ENCODE results near the gene BANF2.
"Not testable (repeated sequence)": the region's sequence is repeated elsewhere in the genome, so short reads cannot be mapped to it uniquely, and the experiment has no call there.

The BANF2 gene

DNA sequence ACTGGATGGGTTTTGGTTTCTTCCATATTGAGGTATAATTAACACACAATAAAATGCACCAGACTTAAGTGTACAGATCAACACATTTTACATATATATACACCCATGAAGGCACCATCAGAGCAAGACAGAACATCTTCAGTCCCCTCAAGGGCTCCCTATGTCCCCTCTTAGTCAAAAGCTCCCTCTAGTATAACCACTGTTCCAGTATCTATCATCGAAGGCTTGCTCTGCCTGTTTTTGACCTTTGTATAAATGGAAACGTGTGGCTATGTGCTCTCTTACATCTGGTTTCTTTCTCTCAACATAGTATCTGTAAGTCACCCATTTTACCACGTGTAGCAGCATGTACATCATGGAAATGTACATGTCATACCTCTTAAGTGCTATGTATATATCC lies 66.5 kb downstream of the BANF2 start:
- DNase-seq (ENCODE audit: low read depth): no peak

DNA sequence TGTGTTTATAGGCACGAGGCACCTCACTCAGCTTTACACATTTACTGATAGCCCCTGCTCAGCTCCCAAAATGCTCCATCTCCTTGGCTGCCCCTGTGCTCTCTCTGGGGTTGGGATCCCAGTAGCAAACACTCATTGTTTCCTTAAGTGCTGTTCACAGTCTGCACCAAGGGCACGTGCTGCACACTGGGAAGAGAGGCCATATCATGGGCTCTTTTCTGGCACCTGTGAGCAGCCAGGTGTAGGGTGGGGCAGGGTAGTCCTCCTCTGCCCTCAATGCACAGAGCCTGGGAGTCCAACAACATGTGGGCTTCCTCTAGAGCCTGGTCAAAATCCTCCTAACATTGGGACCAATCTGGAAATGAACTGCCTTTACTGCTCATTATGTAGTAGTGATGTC lies 67.9 kb downstream of the BANF2 start:
- DNase-seq (ENCODE audit: low read depth): no peak

DNA sequence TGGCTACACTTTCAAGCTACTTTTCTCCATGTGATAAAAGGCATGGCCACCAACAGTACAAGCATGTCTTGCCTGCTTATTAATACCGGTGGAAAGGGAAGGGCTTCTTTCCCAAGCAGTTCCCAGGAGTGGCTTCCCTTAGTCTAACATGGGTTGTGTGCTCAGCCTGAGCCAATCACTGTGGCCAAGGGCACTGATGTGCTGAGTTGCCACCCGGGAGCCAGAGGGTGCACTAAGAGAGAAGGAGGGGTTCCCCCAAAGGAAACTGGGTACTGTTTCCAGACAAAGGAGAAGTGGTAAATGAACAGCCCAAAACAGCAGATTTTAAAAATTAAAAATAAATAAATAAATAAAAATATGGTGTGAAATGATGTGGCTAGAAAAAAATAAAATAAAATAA lies 68.5 kb downstream of the BANF2 start:
- no peak for DNase-seq (ENCODE audit: low read depth)

DNA sequence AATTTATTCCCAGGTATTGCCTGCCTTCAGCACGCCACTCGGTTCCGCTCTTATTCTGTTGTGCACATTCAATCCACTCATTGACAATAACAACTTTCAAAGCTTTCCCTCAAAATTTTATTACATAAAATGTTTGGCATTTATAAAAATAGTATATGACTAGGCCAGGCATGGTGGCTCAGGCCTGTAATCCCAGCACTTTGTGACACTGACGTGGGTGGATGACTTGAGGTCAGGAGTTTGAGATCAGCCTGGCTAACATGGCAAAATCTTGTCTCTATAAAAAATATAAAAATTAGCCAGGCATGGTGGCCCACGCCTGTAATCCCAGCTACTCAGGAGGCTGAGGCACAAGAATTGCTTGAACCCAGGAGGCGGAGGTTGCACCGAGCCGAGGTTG lies 70.0 kb downstream of the BANF2 start:
- DNase-seq (ENCODE audit: low read depth): not testable (repeated sequence)

DNA sequence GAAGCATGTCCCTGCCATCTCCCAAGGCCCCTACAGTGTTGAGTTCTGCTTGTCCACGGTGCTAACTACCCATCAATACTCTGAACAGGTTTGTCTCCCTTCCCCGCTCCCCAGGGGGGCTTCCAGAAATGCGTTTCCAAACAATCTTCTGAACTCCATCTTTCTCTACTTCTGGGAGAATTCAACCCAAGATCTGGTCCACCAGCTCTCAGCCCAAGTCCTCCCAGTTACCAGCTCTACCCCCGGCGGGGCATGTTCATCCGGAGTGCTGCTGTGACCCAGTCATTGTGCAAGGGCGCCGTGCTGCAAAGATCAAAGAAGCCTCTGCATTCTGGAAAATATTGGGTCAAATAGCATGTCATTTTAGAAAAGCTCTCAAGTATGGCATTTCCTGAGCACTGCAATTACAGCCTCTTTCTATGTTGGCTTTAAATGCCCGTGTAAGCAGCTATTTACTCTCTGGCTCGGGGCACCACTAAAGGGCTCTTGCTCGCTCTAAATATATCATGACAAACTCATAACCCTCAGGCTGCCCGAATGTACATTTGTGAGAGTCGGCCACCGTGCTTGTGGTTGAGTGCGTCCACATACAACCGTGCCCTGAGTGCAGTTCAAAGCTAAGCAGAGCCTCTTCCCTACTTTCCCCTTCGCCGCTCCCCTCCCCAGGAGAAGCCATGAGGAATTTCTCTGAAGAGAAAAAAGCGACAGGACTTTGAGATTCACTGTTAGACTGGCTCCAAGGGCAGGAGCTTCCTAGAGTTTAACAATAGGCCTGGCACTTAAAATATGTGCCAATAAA lies 71.6 kb downstream of the BANF2 start:
- DNase-seq (ENCODE audit: low read depth): no peak

DNA sequence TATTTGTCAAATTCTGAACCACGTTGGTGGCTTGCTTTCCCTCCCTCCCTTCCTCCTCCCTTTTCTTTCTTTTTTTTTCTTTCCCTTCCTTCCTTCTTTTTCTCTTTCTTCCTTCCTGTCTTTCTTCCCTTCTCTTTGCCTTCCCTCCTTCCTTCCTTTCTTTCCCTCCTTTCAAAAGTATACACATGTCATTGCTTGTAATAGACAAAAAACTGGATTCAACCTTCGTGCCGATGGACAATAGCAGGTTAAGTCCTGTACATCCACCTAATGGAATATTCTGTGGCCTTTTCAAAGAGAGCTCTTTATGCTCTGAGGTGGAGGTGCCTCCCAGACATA lies 72.2 kb downstream of the BANF2 start:
- no peak for DNase-seq (ENCODE audit: low read depth)

DNA sequence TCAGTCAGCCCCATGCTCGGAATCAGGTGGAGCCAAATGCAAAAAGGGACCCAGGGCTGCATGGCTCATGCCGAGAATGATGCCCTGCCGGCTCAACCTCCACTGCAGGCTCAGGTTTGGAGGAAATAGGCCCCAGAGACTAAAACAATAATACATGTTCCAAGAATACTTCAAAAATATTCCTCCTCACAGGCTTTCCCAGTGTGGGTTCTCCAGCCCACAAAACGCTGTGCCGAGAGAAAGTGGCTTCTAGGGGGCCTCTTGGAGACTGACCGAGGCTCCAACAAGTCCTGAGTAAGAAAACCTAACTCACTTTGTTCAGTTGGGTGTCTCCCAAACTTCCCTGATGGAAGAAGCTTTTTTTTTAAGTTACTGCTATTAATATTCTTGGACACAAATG lies 73.9 kb downstream of the BANF2 start:
- no peak for DNase-seq (ENCODE audit: low read depth)

DNA sequence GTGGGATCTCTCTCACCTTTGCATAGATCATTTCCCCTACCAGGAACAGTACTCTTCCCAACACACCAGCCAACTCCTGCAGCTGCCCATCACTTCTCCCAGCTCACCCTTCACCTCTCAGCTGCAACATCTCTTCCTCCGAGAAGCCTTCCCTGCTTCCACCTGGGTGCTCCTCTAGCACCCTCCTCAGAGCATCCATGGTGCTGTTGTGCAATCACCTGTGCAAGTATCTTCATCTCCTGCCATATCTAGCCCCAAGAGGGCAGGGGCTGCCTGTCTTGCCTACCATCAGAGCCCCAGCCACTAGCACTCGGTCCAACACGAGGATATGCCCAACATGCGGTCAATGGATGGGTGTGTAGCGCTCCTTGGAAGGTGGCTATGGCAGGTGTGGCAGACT lies 75.8 kb downstream of the BANF2 start:
- DNase-seq (ENCODE audit: low read depth): no peak

DNA sequence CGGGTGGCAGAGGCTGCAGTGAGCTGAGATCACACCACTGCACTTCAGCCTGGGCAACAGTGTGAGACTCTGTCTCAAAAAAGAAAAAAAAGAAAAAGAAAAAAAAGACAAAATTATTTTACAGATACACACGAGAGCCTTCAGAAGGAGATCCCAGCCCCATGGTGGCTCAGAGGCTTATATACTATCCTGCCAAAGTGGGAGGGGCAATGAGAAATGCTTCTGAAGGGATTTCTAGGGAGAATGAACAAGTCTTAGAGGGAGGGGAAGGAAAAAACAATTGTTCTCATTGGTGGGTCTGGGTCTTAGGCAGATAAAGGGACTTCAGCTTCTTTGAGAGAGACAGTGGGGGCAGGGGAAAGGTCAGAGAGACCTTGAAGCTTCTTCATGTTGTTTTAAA lies 76.8 kb downstream of the BANF2 start:
- DNase-seq (ENCODE audit: low read depth): no peak

DNA sequence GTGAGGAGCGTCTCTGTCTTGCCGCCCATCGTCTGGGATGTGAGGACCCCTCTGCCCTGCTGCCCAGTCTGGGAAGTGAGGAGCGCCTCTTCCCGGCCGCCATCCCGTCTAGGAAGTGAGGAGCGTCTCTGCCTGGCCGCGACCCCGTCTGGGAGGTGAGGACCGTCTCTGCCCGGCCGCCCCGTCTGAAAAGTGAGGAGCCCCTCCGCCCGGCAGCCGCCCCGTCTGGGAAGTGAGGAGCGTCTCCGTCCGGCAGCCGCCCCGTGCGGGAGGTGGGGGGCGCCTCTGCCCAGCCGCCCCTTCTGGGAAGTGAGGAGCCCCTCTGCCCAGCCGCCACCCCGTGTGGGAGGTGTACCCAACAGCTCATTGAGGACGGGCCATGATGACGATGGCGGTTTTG lies 79.2 kb downstream of the BANF2 start:
- DNase-seq (ENCODE audit: low read depth): not testable (repeated sequence)

DNA sequence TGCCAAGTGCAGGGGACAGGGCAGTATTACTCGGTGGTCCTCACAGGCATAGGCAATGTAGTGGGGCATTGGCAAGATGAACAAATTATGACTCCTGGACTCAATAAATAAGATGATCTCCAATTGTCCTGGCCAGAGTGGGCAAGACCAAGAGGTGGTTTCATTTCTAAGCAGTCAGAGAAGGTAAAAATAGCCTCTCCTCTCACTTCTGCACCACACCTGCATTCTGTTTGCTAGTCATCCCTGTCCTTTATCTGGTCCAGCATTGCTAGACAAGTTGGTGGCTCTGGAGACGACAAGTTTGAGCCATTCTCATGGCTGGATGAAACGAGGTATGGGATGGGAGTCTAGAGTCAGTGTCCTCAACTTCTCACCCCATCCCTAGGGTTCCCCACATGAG lies 83.0 kb downstream of the BANF2 start:
- no peak for DNase-seq (ENCODE audit: low read depth)

DNA sequence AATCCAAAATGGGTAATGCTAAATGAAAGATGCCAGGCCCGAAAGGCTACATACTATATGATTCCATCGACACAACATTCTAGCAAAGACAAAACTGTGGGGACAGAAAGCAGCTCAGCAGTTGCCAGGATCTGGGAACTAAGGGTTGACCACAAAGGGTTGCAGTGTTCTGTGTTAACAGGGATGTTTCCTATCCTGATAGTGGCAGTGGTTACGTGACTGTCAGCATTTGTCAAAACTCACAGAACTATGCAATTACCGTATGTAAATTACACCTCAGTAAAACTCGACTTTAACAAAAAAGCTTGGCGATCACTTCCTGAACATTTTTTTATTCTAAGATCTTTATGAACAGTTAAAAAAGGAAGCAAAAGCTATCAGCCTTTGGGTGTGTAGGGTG lies 83.9 kb downstream of the BANF2 start:
- DNase-seq (ENCODE audit: low read depth): no peak

DNA sequence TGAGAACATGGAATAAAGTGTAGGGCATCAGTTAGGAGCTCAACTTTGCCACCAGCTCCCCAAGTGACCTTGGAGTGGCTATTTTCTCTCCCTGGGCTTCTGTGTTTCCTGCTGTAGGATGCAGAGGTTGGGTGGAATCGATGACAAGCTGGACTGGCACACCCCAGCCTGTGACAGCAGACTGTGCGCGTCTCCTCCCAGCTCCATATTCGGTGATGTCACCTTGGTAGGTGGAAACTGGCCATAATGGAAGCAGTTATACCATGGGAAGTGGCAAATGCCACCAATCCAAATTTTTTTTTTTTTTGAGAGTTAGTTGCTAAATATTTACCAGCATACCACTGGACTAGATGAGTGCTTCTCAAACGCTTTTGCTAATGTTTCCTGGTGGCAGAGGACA lies 85.2 kb downstream of the BANF2 start:
- DNase-seq (ENCODE audit: low read depth): no peak

Data from stimulated activated CD8-positive, alpha-beta memory T cell treated with anti-CD3 and anti-CD28 coated beads, Interleukin-12 subunit alpha, Interleukin-12 subunit beta, amount 100 ng/mL, for 1 hour (primary cell).